HEK293 (cell line): Measurements from ENCODE around the gene CADPS.

Experiments
- CTCF ChIP-seq: fragments of 450-650 bp; formaldehyde crosslinking; IDR thresholded peaks from 2 replicates; pipeline ENCODE4 v1.5.1; 2016; ENCODE audit warnings: missing biosample characterization, missing genetic modification characterization
- SALL2 ChIP-seq: fragments of 450-650 bp; formaldehyde crosslinking; IDR thresholded peaks from 2 replicates; pipeline ENCODE4 v1.5.0; 2017; ENCODE audit warnings: missing biosample characterization, mild to moderate bottlenecking, missing genetic modification characterization, borderline replicate concordance
- ZBTB7A ChIP-seq: fragments of 450-650 bp; formaldehyde crosslinking; IDR thresholded peaks from 2 replicates; pipeline ENCODE4 v1.5.1; 2016; ENCODE audit warnings: low read depth, missing biosample characterization, missing genetic modification characterization
- TF ChIP-seq, protein P1 (sequence below): fragments of 450-650 bp; formaldehyde crosslinking; IDR thresholded peaks from 2 replicates; pipeline ENCODE4 v1.5.1; 2016; ENCODE audit warnings: missing biosample characterization, missing genetic modification characterization
- TF ChIP-seq, protein P2 (sequence below): fragments of 450-650 bp; formaldehyde crosslinking; IDR thresholded peaks from 2 replicates; pipeline ENCODE4 v1.5.1; 2016; ENCODE audit warnings: missing biosample characterization, missing genetic modification characterization

DNA sequence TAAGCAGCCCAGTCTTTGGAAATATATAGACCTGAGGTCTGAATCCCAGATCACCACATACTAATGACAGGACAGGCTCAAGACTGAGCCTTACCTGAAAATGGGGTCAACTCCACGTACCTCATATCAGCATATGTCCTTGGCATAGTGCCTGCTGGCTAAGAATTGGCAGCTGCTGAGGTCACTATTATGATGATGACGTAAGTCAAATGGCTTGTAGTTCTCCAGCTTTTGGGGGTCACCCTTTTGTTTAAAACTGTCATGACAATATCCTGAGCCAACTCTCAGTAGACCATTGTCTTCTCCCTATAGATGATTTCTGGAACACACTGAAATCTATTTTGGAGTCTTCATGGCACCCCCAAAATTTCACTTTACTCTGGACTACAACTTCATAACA is 16.8 kb upstream of the CADPS start:
- TF ChIP-seq CTCF = no peak
- TF ChIP-seq ZBTB7A (tag by site-specific recombination) = no peak
- no peak for TF ChIP-seq SALL2 (tag by site-specific recombination)
- TF ChIP-seq, protein P1, sequence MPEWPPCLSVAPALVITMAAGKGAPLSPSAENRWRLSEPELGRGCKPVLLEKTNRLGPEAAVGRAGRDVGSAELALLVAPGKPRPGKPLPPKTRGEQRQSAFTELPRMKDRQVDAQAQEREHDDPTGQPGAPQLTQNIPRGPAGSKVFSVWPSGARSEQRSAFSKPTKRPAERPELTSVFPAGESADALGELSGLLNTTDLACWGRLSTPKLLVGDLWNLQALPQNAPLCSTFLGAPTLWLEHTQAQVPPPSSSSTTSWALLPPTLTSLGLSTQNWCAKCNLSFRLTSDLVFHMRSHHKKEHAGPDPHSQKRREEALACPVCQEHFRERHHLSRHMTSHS = no peak
- TF ChIP-seq, protein P2, sequence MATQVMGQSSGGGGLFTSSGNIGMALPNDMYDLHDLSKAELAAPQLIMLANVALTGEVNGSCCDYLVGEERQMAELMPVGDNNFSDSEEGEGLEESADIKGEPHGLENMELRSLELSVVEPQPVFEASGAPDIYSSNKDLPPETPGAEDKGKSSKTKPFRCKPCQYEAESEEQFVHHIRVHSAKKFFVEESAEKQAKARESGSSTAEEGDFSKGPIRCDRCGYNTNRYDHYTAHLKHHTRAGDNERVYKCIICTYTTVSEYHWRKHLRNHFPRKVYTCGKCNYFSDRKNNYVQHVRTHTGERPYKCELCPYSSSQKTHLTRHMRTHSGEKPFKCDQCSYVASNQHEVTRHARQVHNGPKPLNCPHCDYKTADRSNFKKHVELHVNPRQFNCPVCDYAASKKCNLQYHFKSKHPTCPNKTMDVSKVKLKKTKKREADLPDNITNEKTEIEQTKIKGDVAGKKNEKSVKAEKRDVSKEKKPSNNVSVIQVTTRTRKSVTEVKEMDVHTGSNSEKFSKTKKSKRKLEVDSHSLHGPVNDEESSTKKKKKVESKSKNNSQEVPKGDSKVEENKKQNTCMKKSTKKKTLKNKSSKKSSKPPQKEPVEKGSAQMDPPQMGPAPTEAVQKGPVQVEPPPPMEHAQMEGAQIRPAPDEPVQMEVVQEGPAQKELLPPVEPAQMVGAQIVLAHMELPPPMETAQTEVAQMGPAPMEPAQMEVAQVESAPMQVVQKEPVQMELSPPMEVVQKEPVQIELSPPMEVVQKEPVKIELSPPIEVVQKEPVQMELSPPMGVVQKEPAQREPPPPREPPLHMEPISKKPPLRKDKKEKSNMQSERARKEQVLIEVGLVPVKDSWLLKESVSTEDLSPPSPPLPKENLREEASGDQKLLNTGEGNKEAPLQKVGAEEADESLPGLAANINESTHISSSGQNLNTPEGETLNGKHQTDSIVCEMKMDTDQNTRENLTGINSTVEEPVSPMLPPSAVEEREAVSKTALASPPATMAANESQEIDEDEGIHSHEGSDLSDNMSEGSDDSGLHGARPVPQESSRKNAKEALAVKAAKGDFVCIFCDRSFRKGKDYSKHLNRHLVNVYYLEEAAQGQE = no peak
